OCI-LY1 (cell line): ENCODE data around the gene LRP2.

ENCODE experiments used
- H2AFZ ChIP-seq: fragments of 200-600 bp; sonication (generic), shearing (Covaris generic); 2 replicates; pipeline ENCODE4 v1.6.0; 2014; ENCODE audit warnings: antibody characterized with exemption, mild to moderate bottlenecking, low read length
- H3F3A ChIP-seq: fragments of 200-600 bp; sonication (generic), shearing (Covaris generic); 2 replicates; pipeline ENCODE4 v1.6.0; 2014; ENCODE audit warnings: mild to moderate bottlenecking, antibody characterized with exemption, low read length, moderate library complexity; ENCODE audit not compliant: insufficient read depth
- H3K27ac ChIP-seq: fragments of 200-600 bp; sonication (generic); 2 replicates; pipeline ENCODE4 v1.5.1; 2014; ENCODE audit warnings: low read length, mixed run types, mild to moderate bottlenecking, low read depth; ENCODE audit not compliant: poor library complexity, severe bottlenecking
- H3K27me3 ChIP-seq: fragments of 200-600 bp; sonication (generic); 2 replicates; pipeline ENCODE4 v1.6.0; 2014; ENCODE audit warnings: antibody characterized with exemption, mild to moderate bottlenecking, low read length, moderate library complexity; ENCODE audit not compliant: insufficient read depth
- H3K36me3 ChIP-seq: fragments of 200-600 bp; sonication (generic); 2 replicates; pipeline ENCODE4 v1.6.1; 2014; ENCODE audit warnings: mild to moderate bottlenecking, antibody characterized with exemption, low read length, moderate library complexity, mixed read lengths; ENCODE audit not compliant: insufficient read depth
- H3K4me1 ChIP-seq: fragments of 200-600 bp; sonication (generic); 2 replicates; pipeline ENCODE4 v1.5.1; 2014; ENCODE audit warnings: mild to moderate bottlenecking, low read length, moderate library complexity; ENCODE audit not compliant: insufficient read depth, severe bottlenecking
- H3K4me2 ChIP-seq: fragments of 200-600 bp; sonication (generic), shearing (Covaris generic); 2 replicates; pipeline ENCODE4 v1.6.1; 2014; ENCODE audit warnings: low read length
- H3K4me3 ChIP-seq: fragments of 200-600 bp; sonication (generic); 2 replicates; pipeline ENCODE4 v1.5.1; 2014; ENCODE audit warnings: low read length, low read depth, mild to moderate bottlenecking, mixed read lengths; ENCODE audit not compliant: poor library complexity, severe bottlenecking
- H3K79me2 ChIP-seq: fragments of 200-600 bp; shearing (Covaris generic); 2 replicates; pipeline ENCODE4 v1.6.1; 2016; ENCODE audit warnings: mixed run types, low read length, mixed read lengths; ENCODE audit not compliant: insufficient read depth
- H3K9ac ChIP-seq: fragments of 200-600 bp; sonication (generic), shearing (Covaris generic); 2 replicates; pipeline ENCODE4 v1.6.1; 2014; ENCODE audit warnings: mild to moderate bottlenecking, low read length, mixed read lengths
- H3K9me2 ChIP-seq: fragments of 200-600 bp; sonication (generic), shearing (Covaris generic); 2 replicates; pipeline ENCODE4 v1.6.1; 2014; ENCODE audit warnings: low read depth, mild to moderate bottlenecking, low read length, mixed read lengths
- H3K9me3 ChIP-seq: fragments of 200-600 bp; shearing (Covaris generic); 2 replicates; pipeline ENCODE4 v1.6.1; 2014; ENCODE audit warnings: low read length, mixed read lengths
- H4K20me1 ChIP-seq: fragments of 200-600 bp; sonication (generic), shearing (Covaris generic); 2 replicates; pipeline ENCODE4 v1.6.0; 2016; ENCODE audit warnings: mild to moderate bottlenecking, low read length; ENCODE audit not compliant: insufficient read depth
- CTCF ChIP-seq: fragments of 200-600 bp; sonication (generic), shearing (Covaris generic); IDR thresholded peaks from 2 replicates; pipeline ENCODE4 v1.5.1; 2017; ENCODE audit warnings: mild to moderate bottlenecking, antibody characterized with exemption, low read length, moderate library complexity, mixed read lengths
- EZH2 ChIP-seq: fragments of 200-600 bp; sonication (generic), shearing (Covaris generic); IDR thresholded peaks from 2 replicates; pipeline ENCODE4 v1.8.0; 2017; ENCODE audit warnings: borderline replicate concordance, mixed run types, mild to moderate bottlenecking, antibody characterized with exemption, low read length, moderate library complexity, mixed read lengths

The LRP2 gene

GRCh38 chr2:169298007-169298406, 64.3 kb downstream of the LRP2 start:
- Histone ChIP-seq H2AFZ (no peak overlapping the region), H3K9me3 (no peaks in the 10 kb centered on the region), H4K20me1 (no peaks in the 10 kb centered on the region), H3K4me1 (no peaks in the 10 kb centered on the region), H3K36me3 (no peaks in the 10 kb centered on the region), H3K4me2 (no peak overlapping the region), H3K27me3 (no peaks in the 10 kb centered on the region), H3K79me2 (no peaks in the 10 kb centered on the region), H3K27ac (no peak overlapping the region), H3K4me3 (no peak overlapping the region), H3K9me2 (no peaks in the 10 kb centered on the region), H3K9ac (no peak overlapping the region), H3F3A (no peaks in the 10 kb centered on the region)
- TF ChIP-seq CTCF = no peak
- TF ChIP-seq EZH2 = no peak

DNA sequence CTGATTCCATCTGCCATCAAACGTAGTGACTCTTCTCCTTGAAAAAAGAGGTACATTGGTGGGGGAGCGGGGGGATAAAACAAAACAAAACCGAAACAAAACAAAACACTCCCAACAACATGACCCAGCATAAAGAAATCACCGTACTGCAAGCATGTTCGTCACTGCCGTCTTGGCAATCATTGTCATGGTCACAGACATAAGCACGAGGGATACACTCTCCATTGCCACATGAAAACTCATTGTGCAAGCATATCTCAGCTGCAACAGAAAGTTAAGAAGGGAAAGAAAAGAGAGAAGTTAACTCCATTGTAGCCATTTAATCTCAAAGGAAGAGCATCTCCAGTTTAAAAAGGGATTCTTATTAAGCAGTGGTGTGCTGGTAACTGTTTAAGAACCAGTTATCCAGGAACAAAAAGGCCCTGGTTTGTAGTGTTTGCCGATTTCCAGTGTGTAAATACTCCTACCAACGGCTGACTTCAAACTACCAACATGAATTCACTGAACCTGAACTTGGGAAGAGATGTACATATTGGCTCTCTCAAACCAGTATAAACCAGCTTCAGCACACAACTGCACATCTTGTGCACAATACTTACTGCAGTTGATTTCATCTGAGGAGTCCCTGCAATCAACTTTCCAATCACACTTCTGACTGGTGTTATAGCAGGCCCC, 68.2 kb downstream of the LRP2 start:
- no peaks in the 10 kb centered on the region for H3K9me3 ChIP-seq
- no peaks in the 10 kb centered on the region for H3F3A ChIP-seq
- no peaks in the 10 kb centered on the region for H4K20me1 ChIP-seq
- no peaks in the 10 kb centered on the region for H3K4me1 ChIP-seq
- H3K36me3 ChIP-seq = no peaks in the 10 kb centered on the region
- no peak overlapping the region for H3K9ac ChIP-seq
- H3K79me2 ChIP-seq = no peaks in the 10 kb centered on the region
- H3K9me2 ChIP-seq = no peaks in the 10 kb centered on the region
- no peak overlapping the region for H2AFZ ChIP-seq
- no peak overlapping the region for H3K27ac ChIP-seq
- no peak overlapping the region for H3K4me2 ChIP-seq
- no peaks in the 10 kb centered on the region for H3K27me3 ChIP-seq
- H3K4me3 ChIP-seq = no peak overlapping the region
- no peak for TF ChIP-seq CTCF
- no peak for TF ChIP-seq EZH2

DNA sequence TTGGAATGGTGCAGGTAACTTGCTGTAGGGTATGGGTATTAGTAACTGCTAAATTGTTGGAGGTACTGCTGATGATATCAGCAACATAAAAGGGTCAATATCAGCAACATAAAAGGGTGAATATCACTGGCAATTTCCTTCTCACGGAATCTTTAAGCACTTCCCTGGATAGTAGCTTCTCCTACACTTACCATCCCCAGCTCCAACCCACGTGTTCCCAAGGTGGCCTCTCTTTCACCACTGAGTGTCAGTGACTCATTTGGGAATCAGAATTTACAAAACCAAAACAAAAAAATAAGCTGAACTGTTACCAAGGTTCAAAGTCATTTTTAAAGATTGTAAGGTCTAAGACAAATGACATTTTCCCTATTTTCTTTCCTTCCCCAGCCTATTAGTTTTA, 70.8 kb downstream of the LRP2 start:
- no peak overlapping the region for H3K27ac ChIP-seq
- no peaks in the 10 kb centered on the region for H3K9me3 ChIP-seq
- no peaks in the 10 kb centered on the region for H4K20me1 ChIP-seq
- no peaks in the 10 kb centered on the region for H3K27me3 ChIP-seq
- H3K4me1 ChIP-seq = no peaks in the 10 kb centered on the region
- no peaks in the 10 kb centered on the region for H3K36me3 ChIP-seq
- H3K9ac ChIP-seq = no peak overlapping the region
- no peaks in the 10 kb centered on the region for H3K79me2 ChIP-seq
- no peak overlapping the region for H2AFZ ChIP-seq
- no peak overlapping the region for H3K4me3 ChIP-seq
- no peak overlapping the region for H3K4me2 ChIP-seq
- no peak for TF ChIP-seq CTCF
- no peak for TF ChIP-seq EZH2
- no peaks in the 10 kb centered on the region for H3K9me2 ChIP-seq
- no peaks in the 10 kb centered on the region for H3F3A ChIP-seq
